CD8-positive, alpha-beta memory T cell (primary cell): ENCODE data around the gene IFT52. TPM values are rescaled to one million over a fixed set of nuclear protein-coding genes. Genes with fewer than 3 reads are reported as not detected.

ENCODE experiments used
- CTCF ChIA-PET: fragments of 350-600 bp; sonication (Branson Sonifier 250); formaldehyde crosslinking; loops from one replicate; lab custom pipeline; 2021; ENCODE audit warnings: antibody characterized with exemption; lab: Charles Lee
- POLR2A ChIA-PET: fragments of 350-600 bp; sonication (Branson Sonifier 250); formaldehyde crosslinking; loops from one replicate; lab custom pipeline; 2021; ENCODE audit warnings: antibody characterized with exemption; lab: Charles Lee
- DNase-seq, 5 donors: peaks; one replicate each; pipeline versions ENCODE4 v3.0.0 to v3.0.0-alpha.2; 2020 to 2022; ENCODE audit warnings: mixed read lengths in 1 of 5
- H3K27ac ChIP-seq: one replicate; pipeline ENCODE4 v1.7.0; 2013; ENCODE audit warnings: low read depth, mild to moderate bottlenecking, low read length, moderate library complexity
- H3K27me3 ChIP-seq: 2 replicates; pipeline ENCODE4 v1.7.0; 2013; ENCODE audit warnings: low read length, mild to moderate bottlenecking; ENCODE audit not compliant: insufficient read depth, poor library complexity, severe bottlenecking
- H3K36me3 ChIP-seq: 2 replicates; pipeline ENCODE4 v1.7.0; 2013; ENCODE audit warnings: mild to moderate bottlenecking, low read length, moderate library complexity; ENCODE audit not compliant: insufficient read depth
- H3K4me1 ChIP-seq: 2 replicates; pipeline ENCODE4 v1.7.0; 2013; ENCODE audit warnings: mild to moderate bottlenecking, low read length, moderate library complexity; ENCODE audit not compliant: insufficient read depth
- H3K4me3 ChIP-seq: 2 replicates; pipeline ENCODE4 v1.7.0; 2013; ENCODE audit warnings: mild to moderate bottlenecking, low read length
- H3K9me3 ChIP-seq: 2 replicates; pipeline ENCODE4 v1.7.0; 2013; ENCODE audit warnings: mild to moderate bottlenecking, low read length
- H3K27ac Mint-ChIP-seq, 8 donors: one replicate each; pipeline ENCODE4 v1.8.0; 2020 to 2021; ENCODE audit warnings: mixed read lengths in 8 of 8, mild to moderate bottlenecking in 6 of 8, inconsistent platforms in 3 of 8, moderate library complexity in 3 of 8
- H3K27me3 Mint-ChIP-seq, 2 donors: one replicate each; pipeline ENCODE4 v1.8.0; 2020 to 2021; ENCODE audit warnings: mixed read lengths in 2 of 2, mild to moderate bottlenecking in 1 of 2, moderate library complexity in 1 of 2
- H3K36me3 Mint-ChIP-seq, 3 donors: one replicate each; pipeline ENCODE4 v1.8.0; 2020 to 2021; ENCODE audit warnings: mixed read lengths in 3 of 3, inconsistent platforms in 1 of 3, mild to moderate bottlenecking in 1 of 3
- H3K4me1 Mint-ChIP-seq, 3 donors: one replicate each; pipeline ENCODE4 v1.8.0; 2020 to 2021; ENCODE audit warnings: mixed read lengths in 3 of 3, inconsistent platforms in 1 of 3, mild to moderate bottlenecking in 1 of 3
- H3K4me3 Mint-ChIP-seq, 7 donors: one replicate each; pipeline ENCODE4 v1.8.0; 2020 to 2021; ENCODE audit warnings: mixed read lengths in 7 of 7, mild to moderate bottlenecking in 6 of 7, moderate library complexity in 4 of 7, inconsistent platforms in 2 of 7
- H3K9me3 Mint-ChIP-seq, 5 donors: one replicate each; pipeline ENCODE4 v1.8.0; 2020 to 2022; ENCODE audit warnings: mixed read lengths in 5 of 5, mild to moderate bottlenecking in 3 of 5, moderate library complexity in 2 of 5, inconsistent platforms in 1 of 5
- polyA plus RNA-seq: library from polyadenylated mRNA; unstranded; fragments of 300-500 nt; fragmentation: Illumina TruSeq; gene quantifications from one replicate; pipeline ENCODE4 v1.2.3, GENCODE V29; 2021
- total RNA-seq, 2 experiments: library from RNA; stranded (reverse); gene quantifications; one replicate each; pipeline ENCODE4 v1.2.3, GENCODE V29; 2021

Gene IFT52
- total RNA-seq (10 to 100 TPM; 20.2 to 21.3 TPM), polyA plus RNA-seq (31.6 TPM)

- Histone ChIP-seq H3K4me3 (peak within 1 kb of the TSS; percentile 77), H3K36me3 (no peaks in the 10 kb centered on the region), H3K27ac (peak within 1 kb of the TSS; percentile 80), H3K9me3 (no peaks in the 10 kb centered on the region), H3K4me1 (peaks cover 13% of the 10 kb centered on the region), H3K27me3 (no peaks in the 10 kb centered on the region)
- peaks cover 5% of the 10 kb centered on the region in 2 donors for H3K27me3 Mint-ChIP-seq
- CTCF ChIA-PET = interaction anchor here (0.6 kb wide), 1 partner anchor 8 kb away, joined by 3 read pairs; no protein-coding TSS in a partner anchor
- H3K4me1 Mint-ChIP-seq = peaks cover 12 to 23% (median 18%) of the 10 kb centered on the region in 3 donors
- DNase-seq = peak; percentile 77 to 92 (median 85)
- no peaks in the 10 kb centered on the region for H3K9me3 Mint-ChIP-seq
- H3K4me3 Mint-ChIP-seq = peak within 1 kb of the TSS; percentile 90 to 98 (median 96)
- peak within 1 kb of the TSS; percentile 91 to 99 (median 98) for H3K27ac Mint-ChIP-seq
- POLR2A ChIA-PET = interaction anchor here (0.6 to 0.8 kb wide), 4 partner anchors 11 to 439 kb away, joined by 3 to 4 read pairs (median 3); no protein-coding TSS in a partner anchor
- H3K36me3 Mint-ChIP-seq = peaks cover 0 to 23% (median 5%) of the 10 kb centered on the region in 3 donors
Observed at GRCh38 chr20:43590392-43591303, at the start of gene IFT52. IFT52 (plus strand) TSS chr20:43590937; CDS start chr20:43594699, 3,762 bp downstream.

- DNase-seq = no peak
- Mint-ChIP-seq H3K27me3 (peaks cover 0 to 4% of the 10 kb centered on the region in 2 donors), H3K4me3 (no peak overlapping the region), H3K27ac (no peak overlapping the region), H3K36me3 (peaks cover 0 to 22% (median 0%) of the 10 kb centered on the region in 3 donors), H3K4me1 (no peaks in the 10 kb centered on the region), H3K9me3 (no peaks in the 10 kb centered on the region)
- Histone ChIP-seq H3K4me3 (no peak overlapping the region), H3K27me3 (no peaks in the 10 kb centered on the region), H3K4me1 (no peaks in the 10 kb centered on the region), H3K36me3 (no peaks in the 10 kb centered on the region), H3K27ac (no peak overlapping the region), H3K9me3 (no peaks in the 10 kb centered on the region)
- ChIA-PET CTCF (no interaction called here), POLR2A (no interaction called here)
Observed at GRCh38 chr20:43541214-43541613, 49.5 kb upstream of the IFT52 start.

- DNase-seq = no peak
- ChIA-PET POLR2A (no interaction called here), CTCF (no interaction called here)
- Histone ChIP-seq H3K4me1 (no peaks in the 10 kb centered on the region), H3K36me3 (no peaks in the 10 kb centered on the region), H3K9me3 (no peaks in the 10 kb centered on the region), H3K27ac (no peak overlapping the region), H3K27me3 (no peaks in the 10 kb centered on the region), H3K4me3 (no peak overlapping the region)
- Mint-ChIP-seq H3K27me3 (peaks cover 0 to 4% of the 10 kb centered on the region in 2 donors), H3K36me3 (peaks cover 0 to 19% (median 0%) of the 10 kb centered on the region in 3 donors), H3K27ac (no peak overlapping the region), H3K4me1 (no peaks in the 10 kb centered on the region), H3K9me3 (no peaks in the 10 kb centered on the region), H3K4me3 (no peak overlapping the region)
Observed at GRCh38 chr20:43542161-43542560, 48.6 kb upstream of the IFT52 start.

- DNase-seq = no peak
- H3K36me3 Mint-ChIP-seq = peaks cover 3 to 21% (median 4%) of the 10 kb centered on the region in 3 donors
- no peaks in the 10 kb centered on the region for H3K4me1 Mint-ChIP-seq
- H3K27ac Mint-ChIP-seq = no peak overlapping the region
- Histone ChIP-seq H3K9me3 (no peaks in the 10 kb centered on the region), H3K4me1 (no peaks in the 10 kb centered on the region), H3K27me3 (no peaks in the 10 kb centered on the region), H3K27ac (no peak overlapping the region), H3K4me3 (no peak overlapping the region), H3K36me3 (no peaks in the 10 kb centered on the region)
- peaks cover 0 to 5% of the 10 kb centered on the region in 2 donors for H3K27me3 Mint-ChIP-seq
- POLR2A ChIA-PET = no interaction called here
- H3K9me3 Mint-ChIP-seq = peaks cover 0 to 2% (median 0%) of the 10 kb centered on the region in 5 donors
- H3K4me3 Mint-ChIP-seq = no peak overlapping the region
- CTCF ChIA-PET = no interaction called here
Observed at GRCh38 chr20:43542674-43543073, 48.1 kb upstream of the IFT52 start.

- Histone ChIP-seq H3K4me1 (no peaks in the 10 kb centered on the region), H3K9me3 (no peaks in the 10 kb centered on the region), H3K36me3 (no peaks in the 10 kb centered on the region), H3K27me3 (no peaks in the 10 kb centered on the region), H3K4me3 (no peak overlapping the region), H3K27ac (no peak overlapping the region)
- H3K36me3 Mint-ChIP-seq = peaks cover 3 to 22% (median 4%) of the 10 kb centered on the region in 3 donors
- peaks cover 0 to 2% (median 0%) of the 10 kb centered on the region in 5 donors for H3K9me3 Mint-ChIP-seq
- peak overlapping the region in 1 of 8 donors; percentile 19 for H3K27ac Mint-ChIP-seq
- no peak overlapping the region for H3K4me3 Mint-ChIP-seq
- ChIA-PET POLR2A (no interaction called here), CTCF (no interaction called here)
- H3K4me1 Mint-ChIP-seq = no peaks in the 10 kb centered on the region
- peaks cover 0 to 5% of the 10 kb centered on the region in 2 donors for H3K27me3 Mint-ChIP-seq
- DNase-seq = no peak
Observed at GRCh38 chr20:43543138-43543537, 47.6 kb upstream of the IFT52 start.

GRCh38 chr20:43544501-43544900, 46.2 kb upstream of the IFT52 start:
- CTCF ChIA-PET = no interaction called here

GRCh38 chr20:43545837-43546578, 44.7 kb upstream of the IFT52 start:
- Histone ChIP-seq H3K4me1 (no peaks in the 10 kb centered on the region), H3K27me3 (no peaks in the 10 kb centered on the region), H3K9me3 (no peaks in the 10 kb centered on the region), H3K36me3 (no peaks in the 10 kb centered on the region), H3K27ac (no peak overlapping the region), H3K4me3 (no peak overlapping the region)
- Mint-ChIP-seq H3K4me1 (no peaks in the 10 kb centered on the region), H3K27me3 (peaks cover 5% of the 10 kb centered on the region in 2 donors), H3K36me3 (peaks cover 3 to 21% (median 4%) of the 10 kb centered on the region in 3 donors), H3K9me3 (peaks cover 0 to 2% (median 0%) of the 10 kb centered on the region in 5 donors), H3K4me3 (no peak overlapping the region), H3K27ac (peak overlapping the region in 1 of 8 donors; percentile 74)
- CTCF ChIA-PET = interaction anchor here (1.3 to 1.7 kb wide), 2 partner anchors 10 to 97 kb away, joined by 3 to 5 read pairs; no protein-coding TSS in a partner anchor
- POLR2A ChIA-PET = no interaction called here
- no peak for DNase-seq

More at GRCh38 chr20:43544501-43544900, 46.2 kb upstream of the IFT52 start:
- Mint-ChIP-seq H3K9me3 (peaks cover 0 to 2% (median 0%) of the 10 kb centered on the region in 5 donors), H3K4me3 (no peak overlapping the region), H3K27ac (peak overlapping the region in 1 of 8 donors; percentile 57), H3K4me1 (no peaks in the 10 kb centered on the region), H3K36me3 (peaks cover 3 to 22% (median 4%) of the 10 kb centered on the region in 3 donors), H3K27me3 (peaks cover 0 to 5% of the 10 kb centered on the region in 2 donors)
- Histone ChIP-seq H3K36me3 (no peaks in the 10 kb centered on the region), H3K9me3 (no peaks in the 10 kb centered on the region), H3K4me1 (no peaks in the 10 kb centered on the region), H3K27me3 (no peaks in the 10 kb centered on the region), H3K4me3 (no peak overlapping the region), H3K27ac (no peak overlapping the region)
- POLR2A ChIA-PET = no interaction called here
- no peak for DNase-seq
